ENCODE measurements around the gene NPSR1.
"Not testable (repeated sequence)": the region's sequence is repeated elsewhere in the genome, so short reads cannot be mapped to it uniquely, and the experiment has no call there.

NPSR1 gene

GRCh38 chr7:34849163-34849960 is 191.3 kb downstream of the NPSR1 start:
- H3K27ac ChIP-seq, result no peak overlapping the region
- no peaks in the 10 kb centered on the region for H3K27me3 ChIP-seq (ENCODE audit: insufficient read depth, low read depth, severe bottlenecking)
- H3K36me3 ChIP-seq, result no peaks in the 10 kb centered on the region
- DNase-seq, result no peak
- TF ChIP-seq CTCF (IDR thresholded peaks at IDR 0.05; ENCODE audit: low read depth, low read length), result no peak
- no peaks in the 10 kb centered on the region for H3K9me3 ChIP-seq (ENCODE audit: severe bottlenecking)
- H3K4me3 ChIP-seq (ENCODE audit: low read depth, low read length), result no peak overlapping the region

GRCh38 chr7:34849986-34850385 is 192.0 kb downstream of the NPSR1 start:
- Histone ChIP-seq H3K9me3 (ENCODE audit: severe bottlenecking) (no peaks in the 10 kb centered on the region), H3K4me3 (ENCODE audit: low read depth, low read length) (no peak overlapping the region), H3K36me3 (no peaks in the 10 kb centered on the region), H3K27ac (no peak overlapping the region), H3K27me3 (ENCODE audit: insufficient read depth, low read depth, severe bottlenecking) (no peaks in the 10 kb centered on the region)
- DNase-seq, result no peak
- no peak for TF ChIP-seq CTCF (IDR thresholded peaks at IDR 0.05; ENCODE audit: low read depth, low read length)

- Histone ChIP-seq H3K27ac (no peak overlapping the region), H3K4me3 (ENCODE audit: low read depth, low read length) (no peak overlapping the region), H3K36me3 (no peaks in the 10 kb centered on the region), H3K27me3 (ENCODE audit: insufficient read depth, low read depth, severe bottlenecking) (no peaks in the 10 kb centered on the region), H3K9me3 (ENCODE audit: severe bottlenecking) (no peaks in the 10 kb centered on the region)
- no peak for TF ChIP-seq CTCF (IDR thresholded peaks at IDR 0.05; ENCODE audit: low read depth, low read length)
- DNase-seq, result no peak
Measured at GRCh38 chr7:34850681-34851080, 192.7 kb downstream of the NPSR1 start.

GRCh38 chr7:34851431-34851830 is 193.4 kb downstream of the NPSR1 start:
- TF ChIP-seq CTCF (IDR thresholded peaks at IDR 0.05; ENCODE audit: low read depth, low read length), result no peak
- Histone ChIP-seq H3K27ac (no peak overlapping the region), H3K36me3 (no peaks in the 10 kb centered on the region), H3K4me3 (ENCODE audit: low read depth, low read length) (no peak overlapping the region), H3K9me3 (ENCODE audit: severe bottlenecking) (no peaks in the 10 kb centered on the region), H3K27me3 (ENCODE audit: insufficient read depth, low read depth, severe bottlenecking) (no peaks in the 10 kb centered on the region)
- DNase-seq, result no peak

GRCh38 chr7:34858444-34858843 is 200.4 kb downstream of the NPSR1 start:
- not testable (repeated sequence) for H3K4me3 ChIP-seq (ENCODE audit: low read depth, low read length); H3K27me3 ChIP-seq (ENCODE audit: insufficient read depth, low read depth, severe bottlenecking); H3K27ac ChIP-seq; DNase-seq; H3K36me3 ChIP-seq; H3K9me3 ChIP-seq (ENCODE audit: severe bottlenecking)

- not testable (repeated sequence) for H3K36me3 ChIP-seq; H3K9me3 ChIP-seq (ENCODE audit: severe bottlenecking); H3K27me3 ChIP-seq (ENCODE audit: insufficient read depth, low read depth, severe bottlenecking); DNase-seq; H3K4me3 ChIP-seq (ENCODE audit: low read depth, low read length); H3K27ac ChIP-seq
Measured at GRCh38 chr7:34859281-34859680, 201.3 kb downstream of the NPSR1 start.

- not testable (repeated sequence) for DNase-seq; H3K27me3 ChIP-seq (ENCODE audit: insufficient read depth, low read depth, severe bottlenecking); H3K4me3 ChIP-seq (ENCODE audit: low read depth, low read length); H3K27ac ChIP-seq; H3K9me3 ChIP-seq (ENCODE audit: severe bottlenecking); H3K36me3 ChIP-seq
Measured at GRCh38 chr7:34866222-34866621, 208.2 kb downstream of the NPSR1 start.

- H3K4me3 ChIP-seq (ENCODE audit: low read depth, low read length); H3K9me3 ChIP-seq (ENCODE audit: severe bottlenecking); H3K36me3 ChIP-seq; H3K27me3 ChIP-seq (ENCODE audit: insufficient read depth, low read depth, severe bottlenecking); H3K27ac ChIP-seq; DNase-seq: not testable (repeated sequence)
Measured at GRCh38 chr7:34867341-34867740, 209.3 kb downstream of the NPSR1 start.

GRCh38 chr7:34868602-34869001 is 210.6 kb downstream of the NPSR1 start:
- not testable (repeated sequence) for H3K27me3 ChIP-seq (ENCODE audit: insufficient read depth, low read depth, severe bottlenecking); H3K27ac ChIP-seq; H3K9me3 ChIP-seq (ENCODE audit: severe bottlenecking); H3K36me3 ChIP-seq; DNase-seq; H3K4me3 ChIP-seq (ENCODE audit: low read depth, low read length)

Data from WERI-Rb-1 (cell line).